ENCODE measurements around the gene C17orf113.

Gene C17orf113

GRCh38 chr17:41992576-41992975 is 57.8 kb downstream of the C17orf113 start:
- Histone ChIP-seq H3K36me3 (ENCODE audit: control insufficient read depth, low read length) (peaks cover 96% of the 10 kb centered on the region), H3K9me3 (ENCODE audit: control insufficient read depth, insufficient read depth, low read length) (no peaks in the 10 kb centered on the region), H3K9me2 (replicated peaks; ENCODE audit: control insufficient read depth, low read length) (no peaks in the 10 kb centered on the region), H3K4me1 (ENCODE audit: control insufficient read depth, low read length) (peaks cover 26% of the 10 kb centered on the region), H3F3A (ENCODE audit: control insufficient read depth, insufficient read depth) (peaks cover 10% of the 10 kb centered on the region), H3K4me3 (ENCODE audit: low read length) (no peak overlapping the region), H3K27ac (ENCODE audit: low read depth, low read length) (no peak overlapping the region), H3K4me2 (ENCODE audit: low read length) (no peak overlapping the region), H4K20me1 (ENCODE audit: control insufficient read depth, insufficient read depth, low read depth, low read length) (peaks cover 3% of the 10 kb centered on the region; the same call in 1 of the 2 replicates), H3K27me3 (ENCODE audit: control insufficient read depth, low read length) (no peaks in the 10 kb centered on the region), H3K79me2 (ENCODE audit: control insufficient read depth, low read length) (peaks cover 3% of the 10 kb centered on the region; the same call in 1 of the 2 replicates)
- TF ChIP-seq EZH2phosphoT487 (IDR thresholded peaks at IDR 0.05; ENCODE audit: borderline replicate concordance, low read length) (no peak), CTCF (IDR thresholded peaks at IDR 0.05; ENCODE audit: low read depth, low read length, poor library complexity, severe bottlenecking) (no peak)

- Histone ChIP-seq H3K27ac (ENCODE audit: low read depth, low read length) (no peak overlapping the region), H3K4me2 (ENCODE audit: low read length) (no peak overlapping the region), H4K20me1 (ENCODE audit: control insufficient read depth, insufficient read depth, low read depth, low read length) (no peaks in the 10 kb centered on the region; the same call in 1 of the 2 replicates)
These were observed 60.5 kb downstream of the C17orf113 start for GRCh38 chr17:41989702-41990419.

GRCh38 chr17:41988418-41988817 is 62.0 kb downstream of the C17orf113 start:
- 0 out of 2 replicates have a peak, but pooled peaks cover 5% of the 10 kb centered on the region for H3F3A ChIP-seq (ENCODE audit: control insufficient read depth, insufficient read depth)
- no peaks in the 10 kb centered on the region; the same call in 1 of the 2 replicates for H3K79me2 ChIP-seq (ENCODE audit: control insufficient read depth, low read length)
- no peaks in the 10 kb centered on the region for H3K9me2 ChIP-seq (replicated peaks; ENCODE audit: control insufficient read depth, low read length)
- no peak overlapping the region for H3K4me3 ChIP-seq (ENCODE audit: low read length)
- peaks cover 92% of the 10 kb centered on the region for H3K36me3 ChIP-seq (ENCODE audit: control insufficient read depth, low read length)
- H3K27me3 ChIP-seq (ENCODE audit: control insufficient read depth, low read length), result no peaks in the 10 kb centered on the region
- H3K4me2 ChIP-seq (ENCODE audit: low read length), result no peak overlapping the region
- TF ChIP-seq EZH2phosphoT487 (IDR thresholded peaks at IDR 0.05; ENCODE audit: borderline replicate concordance, low read length), result no peak
- no peak for TF ChIP-seq CTCF (IDR thresholded peaks at IDR 0.05; ENCODE audit: low read depth, low read length, poor library complexity, severe bottlenecking)
- no peaks in the 10 kb centered on the region for H4K20me1 ChIP-seq (ENCODE audit: control insufficient read depth, insufficient read depth, low read depth, low read length)
- H3K4me1 ChIP-seq (ENCODE audit: control insufficient read depth, low read length), result peaks cover 27% of the 10 kb centered on the region
- H3K27ac ChIP-seq (ENCODE audit: low read depth, low read length), result no peak overlapping the region
- no peaks in the 10 kb centered on the region for H3K9me3 ChIP-seq (ENCODE audit: control insufficient read depth, insufficient read depth, low read length)

More at GRCh38 chr17:41989702-41990419, 60.5 kb downstream of the C17orf113 start:
- Histone ChIP-seq H3K36me3 (ENCODE audit: control insufficient read depth, low read length) (peaks cover 93% of the 10 kb centered on the region), H3K9me3 (ENCODE audit: control insufficient read depth, insufficient read depth, low read length) (no peaks in the 10 kb centered on the region), H3F3A (ENCODE audit: control insufficient read depth, insufficient read depth) (0 out of 2 replicates have a peak, but pooled peaks cover 3% of the 10 kb centered on the region), H3K27me3 (ENCODE audit: control insufficient read depth, low read length) (no peaks in the 10 kb centered on the region), H3K9me2 (replicated peaks; ENCODE audit: control insufficient read depth, low read length) (no peaks in the 10 kb centered on the region), H3K4me1 (ENCODE audit: control insufficient read depth, low read length) (peaks cover 12% of the 10 kb centered on the region), H3K79me2 (ENCODE audit: control insufficient read depth, low read length) (no peaks in the 10 kb centered on the region), H3K4me3 (ENCODE audit: low read length) (no peak overlapping the region)
- TF ChIP-seq EZH2phosphoT487 (IDR thresholded peaks at IDR 0.05; ENCODE audit: borderline replicate concordance, low read length), result no peak
- TF ChIP-seq CTCF (IDR thresholded peaks at IDR 0.05; ENCODE audit: low read depth, low read length, poor library complexity, severe bottlenecking), result no peak

Data from DOHH2 (cell line).